ENCODE measurements around the gene IER3.

GRCh38 chr6:30740540-30740870 is 3.8 kb downstream of the IER3 start:
- TF ChIP-seq ZNF274 (IDR thresholded peaks at IDR 0.05; ENCODE audit: borderline replicate concordance, low read depth, low read length), result no peak
- no peak for TF ChIP-seq TSHZ1 (CRISPR knock-in tag; IDR thresholded peaks at IDR 0.05)
- TF ChIP-seq CTCF (IDR thresholded peaks at IDR 0.05 in 2 of 3, conservative IDR thresholded peaks at IDR 0.05 in 1 of 3; ENCODE audit: insufficient read depth in 2 of 3, low read depth in 1 of 3, low read length in 3 of 3), result no peak
- no peak for TF ChIP-seq POLR2A (conservative IDR thresholded peaks at IDR 0.05)
- no peak for TF ChIP-seq USF1 (CRISPR knock-in tag; IDR thresholded peaks at IDR 0.05)
- TF ChIP-seq MCM5 (IDR thresholded peaks at IDR 0.05; ENCODE audit: low read depth), result no peak
- no peak for TF ChIP-seq AFF4 (CRISPR knock-in tag; IDR thresholded peaks at IDR 0.05)
- no peak for TF ChIP-seq KDM5B (IDR thresholded peaks at IDR 0.05; ENCODE audit: insufficient replicate concordance, low read depth, low read length)
- TF ChIP-seq TAF1 (IDR thresholded peaks at IDR 0.05; ENCODE audit: control insufficient read depth, extremely low read depth, insufficient read depth, low read length, severe bottlenecking), result no peak
- TF ChIP-seq JUN (IDR thresholded peaks at IDR 0.05; ENCODE audit: borderline replicate concordance, low read depth, low read length), result no peak
- no peak for TF ChIP-seq JUN (CRISPR knock-in tag; IDR thresholded peaks at IDR 0.05; ENCODE audit: borderline replicate concordance)
- no peak for TF ChIP-seq ZBTB49 (CRISPR knock-in tag; IDR thresholded peaks at IDR 0.05; ENCODE audit: borderline replicate concordance)
- no peak for TF ChIP-seq KLF1 (tag; IDR thresholded peaks at IDR 0.05)
